Retinal pigment epithelial cell (primary cell): ENCODE data around the gene TSPEAR.

Experiments
- DNase-seq: peaks from one replicate; pipeline ENCODE4 v3.0.0-alpha.2; 2010; ENCODE audit warnings: low read depth
- H3K4me3 ChIP-seq: 2 replicates; pipeline ENCODE4 v1.5.1; 2011; ENCODE audit warnings: mild to moderate bottlenecking, low read length, control low read depth, moderate library complexity
- TF ChIP-seq, protein P1 (sequence below): conservative IDR thresholded peaks from 2 replicates; pipeline ENCODE4 v1.5.1; 2011; ENCODE audit warnings: low read depth, low read length, control low read depth, inconsistent platforms

Gene TSPEAR

GRCh38 chr21:44478124-44478800 is 233.1 kb downstream of the TSPEAR start:
- DNase-seq, result no peak
- TF ChIP-seq, protein P1, sequence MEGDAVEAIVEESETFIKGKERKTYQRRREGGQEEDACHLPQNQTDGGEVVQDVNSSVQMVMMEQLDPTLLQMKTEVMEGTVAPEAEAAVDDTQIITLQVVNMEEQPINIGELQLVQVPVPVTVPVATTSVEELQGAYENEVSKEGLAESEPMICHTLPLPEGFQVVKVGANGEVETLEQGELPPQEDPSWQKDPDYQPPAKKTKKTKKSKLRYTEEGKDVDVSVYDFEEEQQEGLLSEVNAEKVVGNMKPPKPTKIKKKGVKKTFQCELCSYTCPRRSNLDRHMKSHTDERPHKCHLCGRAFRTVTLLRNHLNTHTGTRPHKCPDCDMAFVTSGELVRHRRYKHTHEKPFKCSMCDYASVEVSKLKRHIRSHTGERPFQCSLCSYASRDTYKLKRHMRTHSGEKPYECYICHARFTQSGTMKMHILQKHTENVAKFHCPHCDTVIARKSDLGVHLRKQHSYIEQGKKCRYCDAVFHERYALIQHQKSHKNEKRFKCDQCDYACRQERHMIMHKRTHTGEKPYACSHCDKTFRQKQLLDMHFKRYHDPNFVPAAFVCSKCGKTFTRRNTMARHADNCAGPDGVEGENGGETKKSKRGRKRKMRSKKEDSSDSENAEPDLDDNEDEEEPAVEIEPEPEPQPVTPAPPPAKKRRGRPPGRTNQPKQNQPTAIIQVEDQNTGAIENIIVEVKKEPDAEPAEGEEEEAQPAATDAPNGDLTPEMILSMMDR, result no peak
- H3K4me3 ChIP-seq, result no peak overlapping the region

DNA sequence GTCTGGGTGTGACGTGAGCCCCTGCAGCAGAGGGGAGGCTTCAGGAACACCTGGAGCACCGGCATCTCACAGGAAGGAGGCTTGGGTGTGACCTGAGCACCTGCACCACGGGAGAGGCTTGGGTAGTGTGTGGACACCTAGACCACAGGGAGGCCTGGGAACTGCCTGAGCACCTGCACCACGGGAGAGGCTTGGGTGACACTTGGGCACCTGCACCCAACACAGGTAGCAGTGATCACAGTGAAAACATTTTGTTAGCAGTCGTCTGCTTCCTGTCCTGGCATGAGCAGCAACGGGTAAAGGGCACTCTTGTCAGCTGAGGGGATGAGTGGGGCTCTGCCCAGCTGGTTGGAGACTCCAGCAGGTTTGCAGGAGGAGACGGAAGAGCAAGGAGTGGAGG is 233.7 kb downstream of the TSPEAR start:
- TF ChIP-seq, protein P1, result no peak

DNA sequence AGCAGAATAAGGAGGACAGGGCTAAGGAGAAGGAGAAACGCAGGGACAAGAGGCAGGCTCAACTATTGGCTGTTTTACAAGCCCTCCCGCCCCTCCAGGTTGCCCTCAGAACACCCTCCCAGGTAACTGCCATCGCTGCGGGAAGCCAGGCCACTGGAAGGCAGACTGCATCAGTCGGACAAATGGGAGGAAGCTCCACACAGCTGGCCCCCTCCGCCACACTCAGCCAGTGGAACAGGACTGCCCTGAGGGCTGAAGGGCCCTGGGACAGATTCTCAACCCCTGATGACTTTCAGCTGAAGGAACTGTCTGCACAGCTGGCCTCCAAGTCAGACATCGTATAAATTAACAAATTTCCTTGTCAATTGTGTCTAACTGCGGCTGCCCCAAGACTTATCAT is 234.2 kb downstream of the TSPEAR start:
- H3K4me3 ChIP-seq, result no peak overlapping the region
- TF ChIP-seq, protein P1, result no peak
- no peak for DNase-seq

More for the DNA sequence above, 233.7 kb downstream of the TSPEAR start:
- no peak overlapping the region for H3K4me3 ChIP-seq
- no peak for DNase-seq

DNA sequence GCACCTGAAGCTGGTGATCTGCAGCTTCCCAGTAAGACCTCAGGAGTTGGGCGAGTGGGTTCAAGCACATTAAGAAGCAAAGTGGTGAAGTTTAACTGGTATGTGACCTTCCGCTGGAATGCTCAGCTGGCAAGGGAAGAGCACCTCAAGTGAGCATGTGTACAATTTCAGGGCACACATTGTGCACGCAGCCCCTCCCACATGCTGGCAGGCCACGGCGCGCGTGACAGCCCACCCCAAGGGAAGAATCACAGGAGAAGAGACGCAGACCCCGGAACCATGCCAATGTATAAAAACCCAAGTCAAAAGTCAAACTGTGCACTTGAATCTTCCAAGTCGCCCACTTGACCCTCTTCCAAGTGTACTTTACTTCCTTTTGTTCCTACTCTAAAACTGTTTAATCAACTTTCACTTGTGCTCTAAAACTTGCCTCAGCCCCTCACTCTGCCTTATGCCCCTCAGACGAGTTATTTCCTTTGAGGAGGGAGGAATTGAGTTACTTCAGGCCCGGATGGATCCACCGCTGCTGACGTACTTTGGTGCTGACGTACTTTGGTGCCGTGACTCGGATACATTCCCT is 236.0 kb downstream of the TSPEAR start:
- DNase-seq, result no peak
- H3K4me3 ChIP-seq, result no peak overlapping the region
- TF ChIP-seq, protein P1, result no peak

GRCh38 chr21:44473915-44474555 is 237.3 kb downstream of the TSPEAR start:
- TF ChIP-seq, protein P1, result no peak
- no peak for DNase-seq
- no peak overlapping the region for H3K4me3 ChIP-seq

DNA sequence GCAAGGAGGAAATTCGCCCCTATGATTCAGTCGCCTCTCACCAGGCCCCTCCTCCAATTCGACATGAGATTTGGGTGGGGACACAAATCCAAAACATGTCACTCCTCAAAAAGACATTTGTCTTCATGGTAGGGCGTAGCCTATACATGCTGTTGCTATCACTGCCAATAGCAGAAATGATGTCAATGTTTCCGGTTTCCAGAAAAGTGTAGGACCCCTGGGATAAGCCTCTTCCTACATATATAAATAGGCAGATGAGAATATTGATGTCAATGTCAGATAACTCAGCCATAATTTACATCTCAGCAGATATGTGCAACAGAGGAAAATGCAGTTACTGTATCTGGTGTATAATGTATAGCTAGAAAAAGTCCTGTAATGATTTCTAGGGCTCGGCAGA is 239.4 kb downstream of the TSPEAR start:
- DNase-seq, result no peak

More for the DNA sequence above, 239.4 kb downstream of the TSPEAR start:
- H3K4me3 ChIP-seq, result no peak overlapping the region
- TF ChIP-seq, protein P1, result no peak
